Stimulated activated CD4-positive, alpha-beta T cell treated with anti-CD3 and anti-CD28 coated beads, Interleukin-4, amount 100 ng/mL, for 4 hours (primary cell): Measurements from ENCODE around the gene KATNIP.
"Not testable (repeated sequence)": the region's sequence is repeated elsewhere in the genome, so short reads cannot be mapped to it uniquely, and the experiment has no call there.

Source experiments
- DNase-seq, 2 experiments: peaks; one replicate each; pipeline ENCODE4 v3.0.0-alpha.2; 2020

KATNIP gene

DNA sequence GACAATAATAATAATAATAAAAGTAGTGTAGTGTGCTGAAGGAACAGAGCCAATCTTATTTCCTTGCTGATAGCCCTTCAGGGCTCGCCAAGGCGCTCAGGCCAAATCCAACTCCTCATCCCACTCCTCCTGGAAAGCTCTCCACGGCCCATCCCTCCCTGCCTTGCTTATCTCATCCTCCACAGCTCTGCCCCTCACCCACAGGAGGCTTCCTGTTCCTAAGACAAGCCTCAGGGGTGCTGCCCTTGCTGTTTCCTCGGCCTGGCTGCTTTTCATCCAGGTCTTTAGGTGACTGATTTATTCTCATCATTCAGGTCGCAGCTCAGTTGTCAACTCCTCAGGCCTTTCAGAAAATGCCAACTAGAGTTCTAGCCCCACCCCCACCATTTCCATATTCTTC is 11.4 kb upstream of the KATNIP start:
- DNase-seq: no peak

DNA sequence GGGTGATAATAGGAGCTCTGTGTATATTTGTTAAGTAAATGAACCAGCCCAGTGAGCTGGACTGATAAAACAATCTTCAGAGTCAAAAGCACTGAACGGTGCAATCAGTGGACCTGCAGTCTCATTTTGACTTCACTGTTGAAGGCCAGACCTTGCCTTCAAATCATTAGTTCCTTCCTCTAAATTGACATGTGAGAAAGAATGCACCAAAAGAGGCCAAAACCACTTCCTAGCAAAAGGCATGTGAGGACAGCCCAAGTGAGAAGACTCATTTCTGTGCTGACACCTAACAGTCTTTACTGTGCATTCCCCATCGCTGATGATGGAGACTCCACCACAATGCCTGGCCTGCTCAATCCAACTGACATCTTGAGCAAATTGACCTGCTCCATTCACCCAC is 10.8 kb upstream of the KATNIP start:
- no peak for DNase-seq

DNA sequence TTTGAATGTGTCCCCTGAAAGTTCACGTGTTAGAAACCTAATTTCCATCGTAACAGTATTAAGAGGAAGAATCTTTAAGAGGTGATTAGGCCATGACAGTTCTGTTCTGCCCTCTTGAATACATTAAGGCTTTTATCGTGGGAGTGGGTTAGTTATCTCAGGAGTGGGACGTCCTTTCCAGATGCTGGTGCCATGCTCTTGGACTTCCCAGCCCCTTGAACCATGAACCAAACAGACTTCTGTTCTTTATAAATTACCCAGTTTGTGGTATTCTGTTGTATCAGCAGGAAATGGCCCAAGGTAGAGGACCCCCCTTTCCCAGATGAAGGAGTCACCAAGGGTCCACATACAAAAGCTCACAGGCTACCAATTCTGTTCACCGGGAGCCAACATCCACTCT is 10.3 kb upstream of the KATNIP start:
- DNase-seq: no peak

DNA sequence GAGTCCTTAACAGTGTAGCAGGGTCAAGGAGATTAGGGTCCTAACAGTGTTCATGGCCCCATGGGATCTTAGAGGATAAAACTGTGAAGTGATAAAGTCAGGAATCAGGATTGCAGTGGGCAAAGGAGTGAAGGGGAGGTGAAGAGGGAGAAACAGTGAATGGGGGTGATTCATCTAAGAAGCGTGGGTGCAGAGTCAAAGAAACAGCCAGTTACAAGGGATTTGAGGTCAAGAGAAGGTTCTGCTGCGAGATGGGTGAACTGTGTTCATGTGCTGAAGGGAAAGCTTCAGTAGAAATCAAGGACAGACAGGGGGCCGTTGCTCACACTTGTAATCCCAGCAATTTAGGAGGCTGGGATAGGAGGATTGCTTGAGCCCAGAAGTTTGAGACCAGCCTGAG is 6.1 kb upstream of the KATNIP start:
- no peak for DNase-seq

DNA sequence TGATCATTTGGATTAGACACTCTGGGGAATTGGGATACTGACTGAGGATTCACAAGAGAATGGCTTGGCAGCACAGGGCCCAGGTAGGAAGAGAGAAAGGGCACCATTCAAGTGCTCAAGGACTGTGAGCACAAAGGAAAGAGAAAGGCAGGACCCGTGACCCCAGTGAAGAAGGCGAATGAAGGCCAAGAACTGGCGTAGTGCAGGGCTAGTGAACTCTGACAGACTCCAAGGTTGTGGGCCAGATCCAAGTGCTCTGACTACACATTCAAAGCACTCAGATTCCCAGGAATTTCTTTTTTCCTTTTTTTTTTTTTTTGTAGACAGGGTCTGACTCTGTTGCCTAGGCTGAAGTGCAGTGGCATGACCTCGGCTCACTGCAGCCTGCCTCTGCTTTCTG is 5.3 kb upstream of the KATNIP start:
- no peak for DNase-seq

DNA sequence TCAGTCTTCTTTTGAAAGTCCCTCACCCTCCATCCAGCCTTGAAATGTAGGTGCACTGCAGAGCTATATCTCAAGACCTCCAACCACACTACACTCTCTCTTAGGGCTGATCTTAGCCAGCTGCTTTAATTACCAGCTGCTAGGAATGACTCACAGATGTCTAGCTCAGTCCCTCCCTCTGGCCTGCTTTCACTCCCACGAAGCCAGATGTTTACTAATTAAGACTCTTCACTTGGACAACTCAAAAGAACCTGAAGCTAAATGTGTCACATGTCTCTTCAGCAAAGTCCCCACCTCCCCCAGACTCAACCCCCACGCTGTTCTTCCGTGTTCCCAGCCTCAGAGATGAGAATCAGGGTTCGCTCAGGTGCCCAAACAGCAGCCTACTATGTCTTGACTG is 2.8 kb upstream of the KATNIP start:
- DNase-seq: no peak

DNA sequence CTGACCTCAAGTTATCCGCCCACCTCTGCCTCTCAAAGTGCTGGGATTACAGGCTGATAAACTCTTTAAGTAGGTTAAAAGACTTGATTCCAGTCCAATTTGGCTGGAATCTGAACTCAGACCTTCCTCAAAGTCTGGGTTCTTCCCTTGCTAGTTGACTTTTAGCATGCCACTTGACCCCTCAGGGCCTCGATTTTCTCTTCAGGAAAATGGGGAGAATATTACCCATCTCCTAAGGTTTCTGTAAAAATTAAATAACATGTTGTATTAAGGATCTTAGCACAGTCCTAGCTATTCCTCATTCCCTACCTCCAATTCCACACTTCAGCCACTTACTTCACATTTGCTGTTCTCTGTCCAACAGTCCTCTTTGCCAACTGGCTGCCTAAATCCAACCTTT is 2.1 kb upstream of the KATNIP start:
- DNase-seq: no peak

DNA sequence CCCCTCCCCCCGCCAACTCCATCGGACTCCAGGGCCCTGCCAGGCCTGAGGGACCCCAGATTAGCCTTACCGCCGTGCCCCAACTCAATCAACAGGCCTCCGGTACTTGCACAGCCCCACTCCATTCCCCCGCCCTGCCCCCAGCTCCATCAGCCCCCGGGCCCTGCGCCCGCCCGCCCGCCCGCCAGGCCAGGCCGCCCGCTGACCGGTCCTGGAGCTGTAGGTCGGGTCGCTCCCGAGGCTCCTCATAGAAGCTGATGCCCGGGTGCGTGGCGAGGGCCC is 539 bp upstream of the KATNIP start:
- DNase-seq: peak in 1 of 2 experiments; percentile 3

DNA sequence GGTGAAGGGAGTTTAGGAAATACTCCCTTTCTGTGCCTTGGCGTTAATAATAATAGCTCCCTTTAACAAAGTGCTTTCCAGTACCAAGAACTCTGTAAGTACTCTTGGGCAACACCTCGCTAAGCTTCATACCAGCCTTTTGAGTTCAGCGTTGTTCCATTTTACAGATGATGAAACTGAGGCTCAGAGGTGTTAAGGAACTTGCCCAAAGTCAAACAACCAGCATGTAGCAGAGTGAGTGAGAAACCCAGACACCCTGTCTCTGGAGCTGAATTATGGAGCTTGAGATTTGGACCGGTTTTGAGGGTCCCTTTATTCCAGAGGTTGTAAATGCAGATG is 607 bp downstream of the KATNIP start:
- DNase-seq: no peak

DNA sequence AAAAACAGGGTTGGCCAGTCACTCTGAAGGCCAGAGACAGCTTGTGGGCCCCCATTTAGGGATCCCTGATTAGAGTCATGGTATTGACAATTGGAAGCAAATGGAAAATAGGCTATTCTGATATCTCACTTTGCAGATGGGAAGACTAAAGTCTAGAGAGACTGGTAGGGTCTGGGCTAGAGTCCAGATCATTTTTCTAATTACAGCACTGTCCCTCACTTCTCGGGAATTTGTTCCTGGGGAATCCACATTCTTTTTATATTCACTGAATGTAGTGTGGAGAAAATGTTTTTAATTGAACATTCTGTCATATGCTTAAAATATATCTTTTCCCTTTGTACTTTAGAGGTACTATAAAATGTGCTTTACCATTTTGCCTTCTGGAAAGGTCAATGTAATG is 1.1 kb downstream of the KATNIP start:
- DNase-seq: no peak

DNA sequence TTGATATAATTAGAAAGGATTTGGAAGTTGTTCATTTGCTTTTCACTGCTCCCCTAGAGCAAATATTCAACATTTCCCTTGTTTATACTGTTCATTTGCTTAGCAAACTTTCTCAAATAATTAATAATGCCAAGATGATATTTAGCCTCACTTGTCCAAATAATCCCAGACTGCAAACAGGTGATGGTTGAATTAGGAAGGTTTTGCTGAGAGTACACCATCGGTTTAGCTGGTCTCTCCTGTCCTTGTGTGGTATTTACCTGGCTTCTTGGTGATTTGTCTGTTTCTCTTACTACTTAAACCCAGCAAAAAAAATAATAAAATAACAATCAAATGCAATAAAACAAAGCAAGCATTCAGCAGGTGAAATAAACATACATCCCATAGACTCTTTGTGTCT is 6.5 kb downstream of the KATNIP start:
- no peak for DNase-seq

DNA sequence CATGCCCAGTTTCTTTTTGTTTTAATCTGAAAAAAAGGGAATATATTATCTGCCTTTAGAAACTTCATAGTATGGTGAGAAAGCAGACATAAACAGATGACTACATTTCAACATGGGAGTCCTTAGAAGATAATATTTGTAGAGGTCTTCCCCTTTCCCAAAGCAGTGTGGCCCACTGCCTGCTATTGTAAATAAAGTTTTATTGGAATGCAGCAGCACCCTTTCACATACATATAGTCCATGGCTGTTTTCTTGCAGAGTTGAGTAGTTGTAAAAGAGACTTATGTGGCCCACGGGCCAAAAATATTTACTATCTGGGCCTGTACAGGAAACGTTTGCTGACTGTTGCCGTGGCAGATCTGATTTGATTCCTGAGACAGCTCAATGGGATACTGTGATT is 8.5 kb downstream of the KATNIP start:
- no peak for DNase-seq

DNA sequence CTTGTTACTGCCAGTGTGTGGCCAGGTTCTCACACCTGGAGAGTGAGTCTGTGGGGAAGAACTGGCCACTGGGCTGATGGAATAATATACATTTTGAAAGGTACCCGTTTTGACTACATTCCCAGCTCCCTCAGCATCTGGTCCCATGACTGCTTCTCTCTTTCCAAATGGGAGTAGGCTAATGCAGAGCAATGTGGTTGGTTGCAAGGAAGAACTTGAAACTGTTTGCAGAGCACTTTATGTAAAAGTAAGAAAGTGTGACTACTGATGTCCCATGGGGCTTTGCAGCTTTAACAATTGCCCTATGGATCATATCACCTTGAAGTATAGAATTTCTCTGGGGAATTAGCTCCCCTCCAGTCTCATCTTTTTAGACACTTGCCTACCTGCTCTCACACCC is 9.0 kb downstream of the KATNIP start:
- no peak for DNase-seq

DNA sequence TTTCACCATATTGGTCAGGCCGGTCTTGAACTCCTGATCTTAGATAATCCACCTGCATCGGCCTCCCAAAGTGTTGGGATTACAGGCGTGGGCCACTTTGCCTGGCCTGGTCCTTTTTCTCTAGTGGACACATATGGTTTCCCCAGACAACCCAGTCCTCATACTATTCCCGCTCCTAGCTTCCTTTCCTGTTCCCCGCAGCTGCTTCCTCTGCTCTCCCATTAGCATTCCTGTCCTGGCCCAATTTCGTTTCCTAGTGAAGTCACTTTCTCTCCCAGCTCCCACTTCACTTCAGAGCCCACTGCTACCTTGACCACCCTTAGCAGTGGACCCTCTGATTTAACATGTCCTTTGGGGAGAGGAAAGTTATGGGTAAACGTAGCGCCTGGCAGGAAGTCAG is 11.3 kb downstream of the KATNIP start:
- no peak for DNase-seq

DNA sequence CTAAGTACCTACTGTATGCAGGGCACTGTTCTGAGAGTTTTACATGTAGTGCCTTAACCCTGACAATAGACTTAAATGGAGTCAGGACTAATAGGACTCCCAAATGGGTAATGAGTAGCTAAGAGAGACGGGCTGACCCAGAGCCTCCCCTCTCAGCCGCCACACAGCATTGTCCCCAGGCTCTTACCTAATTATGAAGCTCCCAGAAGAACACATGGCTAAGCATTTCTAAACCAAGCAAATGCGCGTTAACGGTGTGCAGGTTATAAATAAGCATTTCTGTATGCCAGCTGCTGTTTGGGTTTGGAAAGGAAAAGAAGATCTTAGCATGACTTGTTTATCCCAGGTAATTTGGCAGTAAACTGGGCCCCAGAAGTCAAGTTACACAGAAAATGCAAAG is 14.3 kb downstream of the KATNIP start:
- DNase-seq: no peak

DNA sequence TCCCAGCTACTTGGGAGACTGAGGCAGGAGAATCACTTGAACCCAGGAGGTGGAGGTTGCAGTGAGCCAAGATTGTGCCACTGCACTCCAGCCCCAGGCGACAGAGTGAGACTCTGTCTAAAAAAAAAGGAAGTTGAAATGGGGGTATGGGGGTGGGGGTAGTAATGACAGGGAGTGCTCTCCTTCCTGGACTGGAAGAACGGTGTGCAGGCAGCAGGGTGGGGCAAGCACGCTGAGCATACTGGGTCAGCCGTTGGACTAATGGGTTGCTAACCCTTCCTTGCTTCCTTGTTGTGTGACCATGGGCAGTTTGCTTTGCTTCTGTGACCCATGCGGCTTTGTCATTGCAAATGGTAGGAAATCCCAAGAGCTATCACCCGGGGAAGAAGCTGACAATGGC is 16.5 kb downstream of the KATNIP start:
- no peak for DNase-seq

DNA sequence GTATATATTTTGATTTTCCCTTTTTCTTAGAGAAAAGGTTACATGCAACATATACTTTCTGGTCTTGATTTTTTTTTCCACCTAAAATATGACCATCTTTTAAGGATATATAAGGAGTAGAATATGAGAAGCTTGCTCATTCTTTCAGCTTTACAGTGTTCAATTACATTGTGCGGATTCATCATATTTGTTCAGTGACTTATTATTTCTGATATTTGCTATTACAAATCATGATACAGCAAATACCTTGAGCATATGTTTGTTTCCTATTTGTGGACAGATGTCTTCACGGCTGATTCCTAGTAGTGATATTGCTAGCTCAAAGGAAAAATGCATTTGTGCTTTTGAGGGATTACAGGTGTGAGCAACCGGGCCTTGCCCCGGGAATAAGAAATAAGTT is 18.1 kb downstream of the KATNIP start:
- DNase-seq: no peak

DNA sequence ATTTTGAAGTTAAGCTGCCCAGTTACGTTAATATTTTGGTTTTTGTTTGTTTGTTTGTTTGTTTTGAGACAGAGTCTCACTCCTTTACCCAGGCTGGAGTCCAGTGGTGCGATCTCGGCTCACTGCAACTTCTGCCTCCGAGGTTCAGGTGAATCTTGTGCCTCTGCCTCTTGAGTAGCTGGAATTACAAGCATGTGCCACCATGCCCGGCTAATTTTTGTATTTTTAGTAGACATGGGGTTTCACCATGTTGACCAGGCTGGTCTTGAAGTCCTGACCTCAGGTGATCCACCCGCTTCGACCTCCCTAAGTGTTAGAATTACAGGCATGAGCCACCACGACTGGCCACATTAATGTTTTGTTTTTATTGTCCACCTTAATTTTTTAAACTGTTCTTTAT is 21.0 kb downstream of the KATNIP start:
- not testable (repeated sequence) for DNase-seq

DNA sequence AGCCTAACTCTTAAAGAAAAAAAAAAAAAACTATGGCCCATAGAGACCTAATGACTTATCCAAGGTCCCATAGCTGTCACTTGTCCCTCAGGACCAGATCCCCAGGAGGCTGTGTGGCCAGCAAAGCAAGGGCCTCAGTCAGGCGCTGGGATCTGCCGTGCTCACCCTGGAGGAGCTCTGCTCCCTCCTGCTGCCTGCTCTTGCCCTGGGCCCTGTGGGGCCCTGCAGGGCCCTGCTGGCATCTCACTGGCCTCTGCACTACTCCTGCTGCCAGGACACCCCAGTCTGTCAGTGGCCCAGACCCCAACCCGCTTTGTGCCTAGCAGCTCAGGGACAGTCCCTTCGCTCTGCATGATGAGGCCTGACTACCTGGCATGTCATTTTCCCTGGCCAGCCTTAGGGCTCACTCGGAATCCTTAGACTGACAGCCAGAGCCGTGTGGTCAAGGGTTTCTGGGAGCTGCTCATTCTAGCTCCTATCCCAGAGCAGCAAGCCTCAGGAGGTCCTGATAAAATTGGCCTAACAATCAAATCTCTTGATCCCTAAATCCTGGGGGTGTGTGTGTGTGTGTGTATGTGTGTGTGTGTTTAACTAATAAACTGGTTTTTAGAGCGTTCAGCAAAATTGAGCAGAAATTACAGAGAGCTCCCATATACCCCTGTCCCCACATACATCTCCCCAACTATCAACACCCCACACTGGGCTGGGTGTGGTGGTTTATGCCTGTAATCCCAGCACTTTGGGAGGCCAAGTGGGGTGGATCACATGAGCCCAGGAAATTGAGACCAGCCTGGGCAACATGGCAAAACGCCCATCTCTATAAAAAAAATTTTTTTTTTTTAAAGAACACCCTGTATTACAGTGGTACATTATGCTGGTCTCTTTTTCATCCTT is 21.7 kb downstream of the KATNIP start:
- no peak for DNase-seq

DNA sequence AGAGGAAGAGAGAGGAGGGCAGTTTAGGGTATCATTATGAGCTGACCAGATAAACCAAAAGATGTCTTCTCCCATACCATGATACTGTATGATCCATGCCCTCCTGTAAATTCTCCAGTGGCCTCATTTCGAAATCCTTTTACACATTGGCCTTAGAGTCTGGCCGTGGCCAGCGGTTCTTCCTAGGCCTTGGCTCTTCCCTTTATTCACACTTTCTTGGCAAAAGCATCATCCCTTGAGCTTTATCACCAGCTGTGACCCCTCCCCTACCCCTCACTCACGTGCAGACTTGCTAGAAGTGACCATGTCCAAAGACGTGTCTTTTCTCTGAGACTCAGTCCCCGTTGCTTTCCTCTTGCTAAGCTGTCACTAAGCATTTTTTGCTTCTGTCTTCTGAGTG is 22.8 kb downstream of the KATNIP start:
- no peak for DNase-seq

DNA sequence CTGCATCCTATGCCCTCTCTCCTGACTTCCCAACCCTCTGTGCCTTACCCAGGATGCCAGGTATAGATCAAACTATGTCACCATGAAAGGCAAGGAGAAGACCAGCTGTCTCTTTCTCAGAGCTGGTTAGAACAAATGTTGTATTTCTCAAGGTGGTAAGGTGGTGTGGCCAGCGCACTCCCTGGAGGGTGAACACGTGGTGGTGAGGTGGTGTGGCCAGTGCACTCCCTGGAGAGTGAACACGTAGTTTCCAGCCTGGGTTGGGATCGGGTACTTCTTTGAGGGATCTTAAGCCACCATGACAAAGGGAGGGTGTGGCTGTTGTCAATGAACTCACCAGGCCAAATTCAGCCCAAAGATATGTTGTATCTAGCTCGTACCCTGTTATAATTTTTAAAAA is 26.8 kb downstream of the KATNIP start:
- DNase-seq: no peak

DNA sequence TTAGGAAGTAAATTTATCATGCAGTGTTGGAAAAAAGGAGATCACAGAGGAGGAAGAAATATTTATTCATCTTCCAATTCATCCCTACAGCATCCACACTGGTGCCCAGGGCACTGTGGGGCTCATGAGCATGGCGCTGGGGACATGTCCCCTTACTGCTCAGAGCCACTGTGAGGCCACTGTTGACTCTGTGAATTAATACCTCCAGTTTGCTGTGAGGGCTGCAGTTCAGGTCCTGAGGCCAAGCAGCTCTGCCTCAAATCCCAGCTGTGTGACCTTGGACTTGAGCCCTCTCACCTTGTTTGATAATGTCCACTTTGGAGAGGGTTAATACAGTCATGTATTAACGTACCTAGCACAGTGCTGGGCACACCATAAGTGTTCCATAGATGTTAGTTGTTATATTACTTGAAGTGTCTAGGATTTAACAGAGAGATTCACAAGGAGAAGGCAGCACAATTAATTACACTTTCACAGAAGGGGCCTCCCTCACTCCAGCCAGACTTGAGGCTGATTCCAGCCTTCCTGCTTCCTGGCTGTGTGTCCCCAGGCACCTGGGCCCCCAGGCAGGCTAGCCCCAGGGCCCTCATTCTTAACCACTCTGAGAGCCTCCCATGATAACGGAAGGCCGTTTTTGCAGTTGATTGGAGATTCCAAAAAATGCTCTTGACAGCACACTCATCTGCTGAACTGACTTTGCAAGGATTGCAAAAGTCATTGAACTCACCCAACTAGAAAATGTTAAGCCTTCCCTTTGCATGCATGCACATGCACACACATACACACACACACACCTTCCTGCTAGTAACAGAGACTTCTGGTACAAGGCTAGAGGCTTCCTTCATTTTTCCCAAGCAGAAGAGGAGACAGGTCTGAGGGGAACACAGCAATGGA is 29.4 kb downstream of the KATNIP start:
- DNase-seq: no peak

DNA sequence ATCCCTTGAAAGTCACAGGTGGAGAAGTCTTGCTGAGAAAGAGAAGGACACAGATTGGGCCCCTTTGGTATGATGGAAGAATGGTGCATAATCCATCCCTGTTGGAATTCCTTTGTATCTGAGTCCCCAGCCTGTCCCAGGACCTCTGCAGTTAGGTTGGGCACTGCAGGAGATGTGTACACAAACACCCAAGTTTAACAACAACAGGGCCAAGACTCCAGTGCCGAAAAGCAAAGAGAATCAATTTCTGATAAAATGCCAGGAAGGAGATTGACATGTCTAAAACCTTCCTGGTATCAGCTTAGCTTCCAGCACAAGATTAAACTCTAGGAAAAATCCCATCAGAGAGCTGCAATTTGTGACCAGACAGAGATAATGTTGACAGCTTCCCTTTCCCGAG is 32.9 kb downstream of the KATNIP start:
- no peak for DNase-seq

DNA sequence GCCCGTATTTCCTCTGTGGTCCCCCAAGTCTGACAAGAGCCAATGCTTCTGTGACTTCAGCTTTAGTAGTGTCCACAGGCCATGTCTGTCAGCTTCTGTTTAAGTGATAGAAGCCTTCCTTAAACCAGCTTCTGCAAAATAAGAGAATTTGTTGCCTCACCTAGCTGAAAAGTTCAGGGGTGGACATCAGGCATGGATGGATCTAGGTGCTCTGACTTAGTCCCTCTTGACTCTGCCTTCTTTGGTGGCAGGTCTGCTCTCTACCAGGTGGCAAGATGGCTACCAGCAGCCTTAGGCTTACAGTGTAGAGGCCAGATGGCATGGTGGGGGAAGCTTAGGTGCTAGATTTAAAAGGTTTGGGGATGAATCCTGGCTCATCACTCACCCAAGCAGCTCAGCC is 33.7 kb downstream of the KATNIP start:
- no peak for DNase-seq

DNA sequence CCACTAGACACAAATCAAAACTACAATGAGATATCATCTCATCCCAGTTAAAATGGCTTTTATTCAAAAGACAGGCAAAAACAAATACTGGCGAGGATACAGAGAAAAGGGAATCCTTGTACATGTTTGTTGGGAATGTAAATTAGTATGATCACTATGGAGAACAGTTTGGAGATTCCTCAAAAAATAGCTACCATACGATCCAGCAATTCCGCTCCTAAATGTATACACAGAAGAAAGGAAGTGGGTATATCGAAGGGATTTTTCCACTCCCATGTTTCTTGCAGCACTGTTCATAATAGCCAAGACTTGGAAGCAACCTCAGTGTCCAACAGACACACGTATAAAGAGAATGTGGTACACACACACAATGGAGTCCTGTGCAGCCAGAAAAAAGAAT is 35.3 kb downstream of the KATNIP start:
- no peak for DNase-seq
